Right lobe of liver (tissue), 4 donors: Measurements from ENCODE around the gene GIT2.

Experiments used
- POLR2A ChIP-seq: fragments of 450-650 bp; IDR thresholded peaks from one replicate; pipeline ENCODE4 v1.6.1; 2017; ENCODE audit warnings: antibody characterized with exemption, mild to moderate bottlenecking
- TF ChIP-seq, protein P1 (sequence below), 4 donors: fragments of 200-600 bp in 3 of 4; fragments of 450-650 bp in 1 of 4; IDR thresholded peaks; one replicate each; pipeline versions ENCODE4 v1.5.1 to v1.8.0; 2016 to 2022; ENCODE audit warnings: antibody characterized with exemption in 4 of 4, mild to moderate bottlenecking in 2 of 4
- donor health status: DM: no; HTN: no; CAD: no.
- donor health status: DM: no; HTN: no; CAD: no.
- donor health status: DM: no; HTN: yes; CAD: no.

DNA sequence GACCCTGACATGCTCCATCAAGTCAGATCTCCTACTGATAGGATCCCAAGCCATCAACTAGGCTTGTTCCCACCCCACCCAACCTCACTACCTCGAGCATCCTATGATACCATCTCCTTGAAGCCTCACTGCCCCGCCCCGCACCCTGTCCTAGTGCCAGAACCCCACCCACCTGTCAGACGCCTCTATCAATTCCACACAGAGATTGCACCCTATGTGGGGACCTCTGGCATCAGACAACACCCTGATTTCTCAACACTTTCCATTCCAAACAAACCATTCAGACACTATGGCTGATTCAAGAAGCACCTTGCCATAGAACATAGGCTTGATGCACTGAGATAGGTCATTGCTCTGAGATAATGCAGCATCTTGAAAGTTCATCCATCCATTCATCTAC is 112.7 kb downstream of the GIT2 start:
- TF ChIP-seq, protein P1, sequence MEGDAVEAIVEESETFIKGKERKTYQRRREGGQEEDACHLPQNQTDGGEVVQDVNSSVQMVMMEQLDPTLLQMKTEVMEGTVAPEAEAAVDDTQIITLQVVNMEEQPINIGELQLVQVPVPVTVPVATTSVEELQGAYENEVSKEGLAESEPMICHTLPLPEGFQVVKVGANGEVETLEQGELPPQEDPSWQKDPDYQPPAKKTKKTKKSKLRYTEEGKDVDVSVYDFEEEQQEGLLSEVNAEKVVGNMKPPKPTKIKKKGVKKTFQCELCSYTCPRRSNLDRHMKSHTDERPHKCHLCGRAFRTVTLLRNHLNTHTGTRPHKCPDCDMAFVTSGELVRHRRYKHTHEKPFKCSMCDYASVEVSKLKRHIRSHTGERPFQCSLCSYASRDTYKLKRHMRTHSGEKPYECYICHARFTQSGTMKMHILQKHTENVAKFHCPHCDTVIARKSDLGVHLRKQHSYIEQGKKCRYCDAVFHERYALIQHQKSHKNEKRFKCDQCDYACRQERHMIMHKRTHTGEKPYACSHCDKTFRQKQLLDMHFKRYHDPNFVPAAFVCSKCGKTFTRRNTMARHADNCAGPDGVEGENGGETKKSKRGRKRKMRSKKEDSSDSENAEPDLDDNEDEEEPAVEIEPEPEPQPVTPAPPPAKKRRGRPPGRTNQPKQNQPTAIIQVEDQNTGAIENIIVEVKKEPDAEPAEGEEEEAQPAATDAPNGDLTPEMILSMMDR (IDR thresholded peaks at IDR 0.05): no peak
- no peak for TF ChIP-seq POLR2A
